Smooth muscle cell (in vitro differentiated cells): Measurements from ENCODE around the gene CPNE7. TPM values are rescaled to one million over a fixed set of nuclear protein-coding genes. Genes with fewer than 3 reads are reported as not detected.

ENCODE experiments used
- DNase-seq: peaks from one replicate; lab custom pipeline; 2025; ENCODE audit not compliant: unreplicated experiment; lab: John Stamatoyannopoulos, UW
- H2AFZ ChIP-seq: fragments of 200-600 bp; sonication (generic); 2 replicates; pipeline ENCODE4 v1.6.0; 2016; ENCODE audit warnings: antibody characterized with exemption, low read depth, mild to moderate bottlenecking
- H3F3A ChIP-seq: fragments of 200-600 bp; sonication (generic); 2 replicates; pipeline ENCODE4 v1.6.0; 2017; ENCODE audit warnings: antibody characterized with exemption, low read depth
- H3K27ac ChIP-seq: fragments of 200-600 bp; sonication (generic); 2 replicates; pipeline ENCODE4 v1.5.1; 2016; ENCODE audit warnings: low read depth, mild to moderate bottlenecking
- H3K27me3 ChIP-seq: fragments of 200-600 bp; sonication (generic); 2 replicates; pipeline ENCODE4 v1.6.1; 2016; ENCODE audit warnings: low read depth, mild to moderate bottlenecking
- H3K36me3 ChIP-seq: fragments of 200-600 bp; sonication (generic); 2 replicates; pipeline ENCODE4 v1.5.1; 2016; ENCODE audit warnings: low read depth
- H3K4me1 ChIP-seq: fragments of 200-600 bp; sonication (generic); 2 replicates; pipeline ENCODE4 v1.5.1; 2016; ENCODE audit warnings: low read depth
- H3K4me2 ChIP-seq: fragments of 200-600 bp; sonication (generic); 2 replicates; pipeline ENCODE4 v1.6.0; 2016; ENCODE audit warnings: mild to moderate bottlenecking
- H3K4me3 ChIP-seq: fragments of 200-600 bp; sonication (generic); 2 replicates; pipeline ENCODE4 v1.5.1; 2016; ENCODE audit warnings: mild to moderate bottlenecking
- H3K79me2 ChIP-seq: fragments of 200-600 bp; sonication (generic); 2 replicates; pipeline ENCODE4 v1.6.0; 2016; ENCODE audit warnings: low read depth, mild to moderate bottlenecking
- H3K9ac ChIP-seq: fragments of 200-600 bp; sonication (generic); 2 replicates; pipeline ENCODE4 v1.6.0; 2016; ENCODE audit warnings: low read depth
- H3K9me3 ChIP-seq: fragments of 200-600 bp; sonication (generic); replicated peaks from 2 replicates; pipeline ENCODE4 v1.5.1; 2016; ENCODE audit warnings: low read depth
- H4K20me1 ChIP-seq: fragments of 200-600 bp; sonication (generic); 2 replicates; pipeline ENCODE4 v1.6.0; 2016; ENCODE audit warnings: low read depth
- WGBS: methylation state at CpG from one replicate; pipeline ENCODE4 v1.1.7; 2016; ENCODE audit warnings: low lambda C conversion rate; 5-methylcytosine and 5-hydroxymethylcytosine counted together
- polyA plus RNA-seq: library from polyadenylated mRNA; unstranded; fragments of >200 nt; fragmentation: Nextera tagmentation; extraction: Ambion mirVana; gene quantifications from 2 replicates; pipeline ENCODE4 v1.2.1, GENCODE V29; 2016
- total RNA-seq: library from RNA; depleted of rRNA; stranded (reverse); fragments of >200 nt; gene quantifications from 2 replicates; pipeline ENCODE4 v1.2.3, GENCODE V29; 2014
- TF ChIP-seq, protein P1 (sequence below): fragments of 200-600 bp; sonication (generic); IDR thresholded peaks from 2 replicates; pipeline ENCODE4 v1.5.1; 2017; ENCODE audit warnings: borderline replicate concordance, mild to moderate bottlenecking, antibody characterized with exemption; ENCODE audit not compliant: insufficient read depth, poor library complexity, severe bottlenecking

The CPNE7 gene
- total and polyA plus RNA-seq, 2 experiments from 2014 or later, result 0.14 to 0.58 TPM

DNA sequence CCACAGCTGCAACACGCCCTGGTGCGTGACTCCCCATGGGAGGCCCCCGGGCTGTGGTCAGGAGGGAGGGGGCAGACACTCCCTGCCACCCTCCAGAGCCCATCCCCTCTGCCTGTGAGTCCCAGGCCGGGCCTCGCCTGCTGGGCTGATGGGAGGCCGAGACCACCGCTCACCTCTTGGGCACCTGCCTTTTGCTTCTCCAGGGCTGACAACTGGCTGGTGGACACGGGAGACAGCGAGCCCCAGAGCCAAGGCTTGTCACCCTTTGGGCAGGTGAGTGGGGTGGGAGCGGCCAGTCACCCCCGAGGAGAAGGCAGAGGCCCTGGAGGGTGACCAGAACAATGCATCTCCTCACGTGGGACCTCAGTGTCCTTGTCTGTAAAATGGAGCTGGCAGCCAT is 61.1 kb downstream of the CPNE7 start:
- Histone ChIP-seq H3K36me3 (no peaks in the 10 kb centered on the region), H3K27ac (no peak overlapping the region), H4K20me1 (no peaks in the 10 kb centered on the region), H2AFZ (no peak overlapping the region), H3K79me2 (no peaks in the 10 kb centered on the region), H3K4me1 (no peaks in the 10 kb centered on the region), H3K9me3 (no peaks in the 10 kb centered on the region), H3F3A (no peaks in the 10 kb centered on the region), H3K9ac (no peak overlapping the region), H3K4me2 (no peak overlapping the region), H3K27me3 (peaks cover 5% of the 10 kb centered on the region), H3K4me3 (no peak overlapping the region)
- 92% methylated on average over 11 of the region's 12 CpGs for WGBS
- TF ChIP-seq, protein P1, sequence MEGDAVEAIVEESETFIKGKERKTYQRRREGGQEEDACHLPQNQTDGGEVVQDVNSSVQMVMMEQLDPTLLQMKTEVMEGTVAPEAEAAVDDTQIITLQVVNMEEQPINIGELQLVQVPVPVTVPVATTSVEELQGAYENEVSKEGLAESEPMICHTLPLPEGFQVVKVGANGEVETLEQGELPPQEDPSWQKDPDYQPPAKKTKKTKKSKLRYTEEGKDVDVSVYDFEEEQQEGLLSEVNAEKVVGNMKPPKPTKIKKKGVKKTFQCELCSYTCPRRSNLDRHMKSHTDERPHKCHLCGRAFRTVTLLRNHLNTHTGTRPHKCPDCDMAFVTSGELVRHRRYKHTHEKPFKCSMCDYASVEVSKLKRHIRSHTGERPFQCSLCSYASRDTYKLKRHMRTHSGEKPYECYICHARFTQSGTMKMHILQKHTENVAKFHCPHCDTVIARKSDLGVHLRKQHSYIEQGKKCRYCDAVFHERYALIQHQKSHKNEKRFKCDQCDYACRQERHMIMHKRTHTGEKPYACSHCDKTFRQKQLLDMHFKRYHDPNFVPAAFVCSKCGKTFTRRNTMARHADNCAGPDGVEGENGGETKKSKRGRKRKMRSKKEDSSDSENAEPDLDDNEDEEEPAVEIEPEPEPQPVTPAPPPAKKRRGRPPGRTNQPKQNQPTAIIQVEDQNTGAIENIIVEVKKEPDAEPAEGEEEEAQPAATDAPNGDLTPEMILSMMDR, result no peak
- no peak for DNase-seq

- no peaks in the 10 kb centered on the region for H3K79me2 ChIP-seq
- H3F3A ChIP-seq, result no peaks in the 10 kb centered on the region
- H3K9me3 ChIP-seq, result no peaks in the 10 kb centered on the region
- no peak for DNase-seq
- 87% methylated on average over 10 of the region's 10 CpGs for WGBS
- H4K20me1 ChIP-seq, result no peaks in the 10 kb centered on the region
- H3K4me1 ChIP-seq, result no peaks in the 10 kb centered on the region
- no peak overlapping the region for H2AFZ ChIP-seq
- H3K4me2 ChIP-seq, result no peak overlapping the region
- peaks cover under 1% of the 10 kb centered on the region for H3K27me3 ChIP-seq
- H3K27ac ChIP-seq, result no peak overlapping the region
- TF ChIP-seq, protein P1, result no peak
- H3K36me3 ChIP-seq, result no peaks in the 10 kb centered on the region
- no peak overlapping the region for H3K9ac ChIP-seq
- no peak overlapping the region for H3K4me3 ChIP-seq
Observed at GRCh38 chr16:89637379-89637778, 61.8 kb downstream of the CPNE7 start.

DNA sequence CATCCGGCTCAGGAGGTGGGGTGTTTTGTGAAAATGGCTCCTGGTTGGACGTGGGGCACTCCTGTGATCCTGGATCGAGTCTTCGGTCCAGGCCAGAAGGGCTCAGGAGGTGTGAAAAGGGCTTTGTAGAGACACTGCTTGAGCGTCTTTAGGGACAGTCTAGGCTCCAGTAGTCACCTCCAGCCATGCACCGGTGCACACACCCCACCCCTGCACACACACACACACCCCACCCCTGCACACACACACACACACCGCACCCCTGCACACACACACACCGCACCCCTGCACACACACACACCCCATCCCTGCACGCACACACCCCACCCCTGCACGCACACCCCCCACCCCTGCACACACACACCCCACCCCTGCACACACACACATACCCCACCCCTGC is 62.9 kb downstream of the CPNE7 start:
- H3F3A ChIP-seq, result no peaks in the 10 kb centered on the region
- H3K4me2 ChIP-seq, result no peak overlapping the region
- no peaks in the 10 kb centered on the region for H3K36me3 ChIP-seq
- TF ChIP-seq, protein P1, result no peak
- no peaks in the 10 kb centered on the region for H3K4me1 ChIP-seq
- no peaks in the 10 kb centered on the region for H3K79me2 ChIP-seq
- no peak overlapping the region for H3K9ac ChIP-seq
- H4K20me1 ChIP-seq, result no peaks in the 10 kb centered on the region
- no peak overlapping the region for H2AFZ ChIP-seq
- H3K4me3 ChIP-seq, result no peak overlapping the region
- 77% methylated on average over 5 of the region's 10 CpGs for WGBS
- H3K27me3 ChIP-seq, result no peaks in the 10 kb centered on the region
- no peaks in the 10 kb centered on the region for H3K9me3 ChIP-seq
- DNase-seq, result no peak
- no peak overlapping the region for H3K27ac ChIP-seq

DNA sequence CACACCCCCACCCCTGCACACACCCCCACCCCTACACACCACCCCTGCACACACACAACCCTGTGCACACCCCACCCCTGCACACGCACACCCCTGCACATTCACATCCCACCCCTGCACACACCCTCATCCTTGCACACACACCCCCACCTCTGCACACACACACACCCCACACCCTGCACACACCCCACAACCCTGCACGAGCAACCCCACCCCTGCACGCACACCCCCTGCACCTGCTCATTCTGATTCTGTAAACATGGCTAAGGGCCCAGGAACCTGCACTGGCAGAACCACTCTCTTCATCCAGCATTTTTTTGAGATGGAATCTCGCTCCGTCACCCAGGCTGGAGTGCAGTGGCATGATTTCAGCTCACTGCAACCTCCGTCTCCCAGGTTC is 63.8 kb downstream of the CPNE7 start:
- Histone ChIP-seq H3K27me3 (no peaks in the 10 kb centered on the region), H3K79me2 (no peaks in the 10 kb centered on the region), H3K4me2 (no peak overlapping the region), H2AFZ (no peak overlapping the region), H3K4me1 (no peaks in the 10 kb centered on the region), H3K27ac (no peak overlapping the region), H3K9ac (no peak overlapping the region), H3K36me3 (no peaks in the 10 kb centered on the region), H3K4me3 (no peak overlapping the region), H4K20me1 (no peaks in the 10 kb centered on the region), H3K9me3 (no peaks in the 10 kb centered on the region), H3F3A (no peaks in the 10 kb centered on the region)
- 93% methylated on average over 5 of the region's 6 CpGs for WGBS
- no peak for DNase-seq
- TF ChIP-seq, protein P1, result no peak
